Loucy (cell line): ENCODE measurements around the gene NAAA.

Experiments used
- H2AFZ ChIP-seq: fragments of 200-600 bp; sonication (generic); 2 replicates; pipeline ENCODE4 v1.6.0; 2016; ENCODE audit warnings: antibody characterized with exemption, mild to moderate bottlenecking, low read length, moderate library complexity
- H3F3A ChIP-seq: fragments of 200-600 bp; 2 replicates; pipeline ENCODE4 v1.6.0; 2016; ENCODE audit warnings: antibody characterized with exemption, low read depth, mild to moderate bottlenecking
- H3K27me3 ChIP-seq: fragments of 200-600 bp; sonication (generic); 2 replicates; pipeline ENCODE4 v1.6.1; 2014; ENCODE audit warnings: low read length, mild to moderate bottlenecking; ENCODE audit not compliant: insufficient read depth, poor library complexity, severe bottlenecking
- H3K36me3 ChIP-seq: fragments of 200-600 bp; sonication (generic); 2 replicates; pipeline ENCODE4 v1.6.1; 2016; ENCODE audit warnings: low read length; ENCODE audit not compliant: insufficient read depth
- H3K4me1 ChIP-seq: fragments of 200-600 bp; sonication (generic); 2 replicates; pipeline ENCODE4 v1.5.1; 2014; ENCODE audit warnings: low read length, mild to moderate bottlenecking; ENCODE audit not compliant: insufficient read depth, poor library complexity, severe bottlenecking
- H3K4me2 ChIP-seq: fragments of 200-600 bp; sonication (generic); 2 replicates; pipeline ENCODE4 v1.6.0; 2014; ENCODE audit warnings: antibody characterized with exemption, low read length, low read depth, mild to moderate bottlenecking; ENCODE audit not compliant: poor library complexity, severe bottlenecking
- H3K4me3 ChIP-seq: fragments of 200-600 bp; sonication (generic); 2 replicates; pipeline ENCODE4 v1.5.1; 2014; ENCODE audit warnings: low read length, mild to moderate bottlenecking, mixed read lengths; ENCODE audit not compliant: poor library complexity, severe bottlenecking
- H3K79me2 ChIP-seq: fragments of 200-600 bp; sonication (generic); 2 replicates; pipeline ENCODE4 v1.6.1; 2014; ENCODE audit warnings: low read length; ENCODE audit not compliant: insufficient read depth
- H3K9ac ChIP-seq: fragments of 200-600 bp; sonication (generic); 2 replicates; pipeline ENCODE4 v1.6.0; 2014; ENCODE audit warnings: mild to moderate bottlenecking, low read depth, low read length, moderate library complexity; ENCODE audit not compliant: poor library complexity, severe bottlenecking
- H3K9me2 ChIP-seq: fragments of 200-600 bp; sonication (generic); replicated peaks from 2 replicates; pipeline ENCODE4 v1.6.1; 2016; ENCODE audit warnings: low read depth, low read length, mixed read lengths
- H3K9me3 ChIP-seq: fragments of 200-600 bp; sonication (generic); 2 replicates; pipeline ENCODE4 v1.6.1; 2014; ENCODE audit warnings: mild to moderate bottlenecking, antibody characterized with exemption, low read length, low read depth; ENCODE audit not compliant: insufficient read depth
- H4K20me1 ChIP-seq: fragments of 200-600 bp; sonication (generic); 2 replicates; pipeline ENCODE4 v1.6.0; 2014; ENCODE audit warnings: antibody characterized with exemption, low read length, mild to moderate bottlenecking; ENCODE audit not compliant: insufficient read depth, poor library complexity, severe bottlenecking
- EZH2phosphoT487 ChIP-seq: fragments of 200-600 bp; IDR thresholded peaks from 2 replicates; pipeline ENCODE4 v1.6.1; 2018; ENCODE audit warnings: antibody characterized with exemption, mild to moderate bottlenecking, moderate library complexity, borderline replicate concordance
- TF ChIP-seq, protein P1 (sequence below): fragments of 200-600 bp; sonication (generic); conservative IDR thresholded peaks from 2 replicates; pipeline ENCODE4 v1.5.1; 2014; ENCODE audit warnings: mild to moderate bottlenecking, antibody characterized with exemption, low read length

Gene NAAA

DNA sequence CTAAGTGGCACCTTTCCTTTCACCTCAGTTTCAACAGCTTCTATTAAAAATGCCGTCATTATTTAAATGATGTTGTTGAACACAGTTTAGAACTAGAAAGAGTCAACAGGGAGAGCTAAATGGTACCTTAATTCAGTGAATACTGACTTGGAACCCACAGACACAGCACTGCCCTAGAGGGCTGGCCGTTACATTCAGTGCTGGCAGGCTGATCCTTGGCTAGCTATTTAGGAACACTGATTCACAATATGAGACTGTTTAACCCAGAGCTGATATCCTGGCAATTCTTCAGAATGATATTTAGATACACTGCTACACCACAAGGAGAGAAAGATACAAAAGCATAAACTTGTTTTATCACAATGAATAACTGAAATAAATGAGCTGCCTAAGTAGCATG, 12.7 kb upstream of the NAAA start:
- Histone ChIP-seq H3K36me3 (peaks cover 71% of the 10 kb centered on the region), H3K27me3 (no peaks in the 10 kb centered on the region), H3F3A (no peaks in the 10 kb centered on the region), H3K4me3 (no peak overlapping the region), H3K9me2 (no peaks in the 10 kb centered on the region), H3K9me3 (no peaks in the 10 kb centered on the region), H3K9ac (no peak overlapping the region), H3K79me2 (no peaks in the 10 kb centered on the region), H3K4me2 (no peak overlapping the region), H2AFZ (no peak overlapping the region), H3K4me1 (no peaks in the 10 kb centered on the region), H4K20me1 (no peaks in the 10 kb centered on the region)
- no peak for TF ChIP-seq EZH2phosphoT487
- TF ChIP-seq, protein P1, sequence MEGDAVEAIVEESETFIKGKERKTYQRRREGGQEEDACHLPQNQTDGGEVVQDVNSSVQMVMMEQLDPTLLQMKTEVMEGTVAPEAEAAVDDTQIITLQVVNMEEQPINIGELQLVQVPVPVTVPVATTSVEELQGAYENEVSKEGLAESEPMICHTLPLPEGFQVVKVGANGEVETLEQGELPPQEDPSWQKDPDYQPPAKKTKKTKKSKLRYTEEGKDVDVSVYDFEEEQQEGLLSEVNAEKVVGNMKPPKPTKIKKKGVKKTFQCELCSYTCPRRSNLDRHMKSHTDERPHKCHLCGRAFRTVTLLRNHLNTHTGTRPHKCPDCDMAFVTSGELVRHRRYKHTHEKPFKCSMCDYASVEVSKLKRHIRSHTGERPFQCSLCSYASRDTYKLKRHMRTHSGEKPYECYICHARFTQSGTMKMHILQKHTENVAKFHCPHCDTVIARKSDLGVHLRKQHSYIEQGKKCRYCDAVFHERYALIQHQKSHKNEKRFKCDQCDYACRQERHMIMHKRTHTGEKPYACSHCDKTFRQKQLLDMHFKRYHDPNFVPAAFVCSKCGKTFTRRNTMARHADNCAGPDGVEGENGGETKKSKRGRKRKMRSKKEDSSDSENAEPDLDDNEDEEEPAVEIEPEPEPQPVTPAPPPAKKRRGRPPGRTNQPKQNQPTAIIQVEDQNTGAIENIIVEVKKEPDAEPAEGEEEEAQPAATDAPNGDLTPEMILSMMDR: no peak

DNA sequence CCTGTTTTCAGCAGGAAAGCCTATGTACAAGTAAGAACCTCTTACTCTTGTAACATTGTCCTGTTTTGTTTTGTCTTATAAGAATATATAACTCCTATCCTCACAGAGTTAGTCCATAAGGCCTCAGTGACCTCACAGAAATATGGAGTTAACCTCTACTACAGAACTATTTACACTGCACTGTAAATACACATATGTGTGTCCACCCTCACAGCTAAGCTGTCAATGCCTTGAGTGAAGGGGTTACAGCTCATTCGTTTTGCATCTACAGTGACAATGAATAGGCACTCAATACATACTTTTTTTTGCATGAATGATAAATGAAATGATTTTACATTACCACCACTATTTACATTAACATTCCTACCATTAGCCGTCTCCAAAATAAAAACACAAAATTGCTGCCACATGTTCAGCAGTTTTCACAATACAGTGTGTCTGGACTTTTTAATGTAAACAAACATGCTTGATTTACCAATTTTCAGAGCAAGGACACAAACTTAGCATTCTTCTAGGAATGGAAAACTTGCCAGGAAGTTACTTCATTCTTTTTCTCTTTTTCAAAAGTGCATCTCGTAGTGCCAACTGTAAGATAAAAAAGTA, 9.5 kb upstream of the NAAA start:
- no peaks in the 10 kb centered on the region for H3K4me1 ChIP-seq

DNA sequence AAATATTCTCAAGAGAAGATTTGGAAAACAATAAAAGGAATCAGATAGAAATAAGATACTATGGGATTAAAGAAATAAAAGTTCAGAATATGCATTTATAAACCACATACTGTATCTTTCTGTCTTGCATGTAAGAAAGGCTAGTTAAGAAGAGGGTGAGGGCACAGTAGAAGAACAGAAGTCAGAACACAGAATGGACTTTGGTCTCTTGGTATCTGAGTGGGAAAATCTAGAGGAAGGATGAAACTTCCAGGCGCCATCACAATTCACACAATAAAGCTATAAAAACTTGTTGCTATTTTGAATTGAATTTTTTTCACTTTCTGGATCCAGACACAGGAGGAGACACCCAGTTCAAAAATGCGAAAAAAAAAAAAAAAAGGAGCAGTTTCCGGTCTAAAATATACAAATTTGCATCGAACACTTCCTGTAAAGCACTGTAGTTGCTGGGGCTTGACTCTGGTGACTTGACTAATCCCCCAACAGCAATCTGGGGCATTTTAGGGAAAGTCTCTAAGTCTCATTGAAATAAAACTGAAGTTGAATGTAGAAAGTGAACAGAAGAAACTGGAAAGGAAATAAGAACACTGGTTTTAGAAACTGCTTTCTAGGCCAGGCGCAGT, 8.1 kb upstream of the NAAA start:
- Histone ChIP-seq H3K4me3 (no peak overlapping the region), H3K9ac (no peak overlapping the region), H3K9me2 (no peaks in the 10 kb centered on the region), H3K27me3 (no peaks in the 10 kb centered on the region), H4K20me1 (no peaks in the 10 kb centered on the region), H3K4me2 (no peak overlapping the region), H3K36me3 (peaks cover 43% of the 10 kb centered on the region; the same call in 1 of the 2 replicates), H3K79me2 (no peaks in the 10 kb centered on the region), H3F3A (no peaks in the 10 kb centered on the region), H3K4me1 (no peaks in the 10 kb centered on the region), H3K9me3 (no peaks in the 10 kb centered on the region), H2AFZ (no peak overlapping the region)
- no peak for TF ChIP-seq EZH2phosphoT487
- TF ChIP-seq, protein P1: no peak

More for the DNA sequence above, 9.5 kb upstream of the NAAA start:
- Histone ChIP-seq H2AFZ (no peak overlapping the region), H3K9ac (no peak overlapping the region), H3K9me3 (no peaks in the 10 kb centered on the region), H3F3A (no peaks in the 10 kb centered on the region), H3K9me2 (no peaks in the 10 kb centered on the region), H3K79me2 (no peaks in the 10 kb centered on the region), H3K4me2 (no peak overlapping the region), H3K27me3 (no peaks in the 10 kb centered on the region), H3K36me3 (peaks cover 45% of the 10 kb centered on the region; the same call in 1 of the 2 replicates), H3K4me3 (no peak overlapping the region), H4K20me1 (no peaks in the 10 kb centered on the region)
- TF ChIP-seq EZH2phosphoT487: no peak
- TF ChIP-seq, protein P1: no peak
